HG03064 (cell line): Measurements from ENCODE around the gene IFNA8.
A peak's percentile ranks its signal among the peaks of the same experiment; 100 is the strongest.
"Not testable (repeated sequence)": the region's sequence is repeated elsewhere in the genome, so short reads cannot be mapped to it uniquely, and the experiment has no call there.

Source experiments
- ATAC-seq: cut with Tn5 transposase; IDR thresholded peaks from one replicate; pipeline ENCODE4 v1.9.1; 2021; ENCODE audit warnings: low read depth; ENCODE audit not compliant: unreplicated experiment

IFNA8 gene

GRCh38 chr9:21408817-21409216 lies at the start of gene IFNA8:
Gene IFNA8, plus strand, starts transcription at chr9:21409117. Its CDS starts 60 bp downstream, at chr9:21409177.
- no peak for ATAC-seq

GRCh38 chr9:21362287-21362686 lies 46.6 kb upstream of the IFNA8 start:
- no peak for ATAC-seq

- ATAC-seq, result peak; percentile 88
Observed at GRCh38 chr9:21367169-21367568, 41.7 kb upstream of the IFNA8 start.

GRCh38 chr9:21367957-21368356 lies 41.0 kb upstream of the IFNA8 start, which contains the start of gene IFNA13:
Gene IFNA13, minus strand, starts transcription at chr9:21368057. Its CDS starts 47 bp downstream, at chr9:21368010.
- ATAC-seq, result no peak

- ATAC-seq, result not testable (repeated sequence)
Observed at GRCh38 chr9:21371467-21371866, 37.5 kb upstream of the IFNA8 start.

GRCh38 chr9:21381448-21382339 lies 27.2 kb upstream of the IFNA8 start:
- peak; percentile 98 for ATAC-seq

- ATAC-seq, result no peak
Observed at GRCh38 chr9:21383627-21384026, 25.3 kb upstream of the IFNA8 start.

- ATAC-seq, result no peak
Observed at GRCh38 chr9:21385131-21385670, 23.7 kb upstream of the IFNA8 start, which contains the start of gene IFNA2. Gene IFNA2, minus strand, starts transcription at chr9:21385398. Its CDS starts 69 bp downstream, at chr9:21385329.

- peak; percentile 73 for ATAC-seq
Observed at GRCh38 chr9:21392270-21392669, 16.6 kb upstream of the IFNA8 start.

- peak; percentile 63 for ATAC-seq
Observed at GRCh38 chr9:21395778-21396717, 12.9 kb upstream of the IFNA8 start.

- no peak for ATAC-seq
Observed at GRCh38 chr9:21398955-21399489, 9.9 kb upstream of the IFNA8 start.

- no peak for ATAC-seq
Observed at GRCh38 chr9:21399956-21400355, 9.0 kb upstream of the IFNA8 start.

GRCh38 chr9:21402386-21403251 lies 6.3 kb upstream of the IFNA8 start:
- ATAC-seq, result no peak

GRCh38 chr9:21404146-21404545 lies 4.8 kb upstream of the IFNA8 start:
- ATAC-seq, result no peak

- no peak for ATAC-seq
Observed at GRCh38 chr9:21412107-21412506, 3.2 kb downstream of the IFNA8 start.

- no peak for ATAC-seq
Observed at GRCh38 chr9:21413151-21413550, 4.2 kb downstream of the IFNA8 start.

GRCh38 chr9:21413624-21414023 lies 4.7 kb downstream of the IFNA8 start:
- no peak for ATAC-seq

- ATAC-seq, result no peak
Observed at GRCh38 chr9:21414220-21414940, 5.5 kb downstream of the IFNA8 start.
